HepG2 (cell line): ENCODE measurements around the gene F7. TPM values are rescaled to one million over a fixed set of nuclear protein-coding genes. Genes with fewer than 3 reads are reported as not detected.

Experiments
- ARHGAP35 ChIP-seq: sonication (generic); formaldehyde crosslinking; IDR thresholded peaks from 2 replicates; pipeline ENCODE4 v1.9.0; 2022; ENCODE audit warnings: mild to moderate bottlenecking, inconsistent platforms, moderate library complexity, missing genetic modification reagents, borderline replicate concordance
- NCOR1 ChIP-seq: fragments of 200-600 bp; sonication (generic); IDR thresholded peaks from 2 replicates; pipeline ENCODE4 v1.7.0; 2017; ENCODE audit warnings: antibody characterized with exemption, low read length, borderline replicate concordance
- ONECUT2 ChIP-seq: sonication (generic); formaldehyde crosslinking; IDR thresholded peaks from 2 replicates; pipeline ENCODE4 v1.4.0; 2020; ENCODE audit warnings: missing genetic modification reagents
- PCBP2 ChIP-seq: fragments of 200-400 bp; formaldehyde crosslinking; optimal IDR thresholded peaks from 2 replicates; pipeline ENCODE3; 2018; ENCODE audit warnings: low read length, low read depth; ENCODE audit not compliant: poor library complexity, severe bottlenecking
- PHF20 ChIP-seq: sonication (generic); formaldehyde crosslinking; IDR thresholded peaks from 2 replicates; pipeline ENCODE4 v1.5.0; 2020; ENCODE audit warnings: mild to moderate bottlenecking, missing genetic modification reagents
- PRDM15 ChIP-seq: sonication (generic); formaldehyde crosslinking; IDR thresholded peaks from 2 replicates; pipeline ENCODE4 v1.4.0; 2020; ENCODE audit warnings: missing genetic modification reagents
- SALL2 ChIP-seq: sonication (generic); formaldehyde crosslinking; IDR thresholded peaks from 2 replicates; pipeline ENCODE4 v1.8.1; 2023; ENCODE audit warnings: mild to moderate bottlenecking, missing genetic modification reagents, inconsistent platforms
- TOPORS ChIP-seq: sonication (generic); formaldehyde crosslinking; IDR thresholded peaks from 2 replicates; pipeline ENCODE4 v1.8.0; 2023; ENCODE audit warnings: mild to moderate bottlenecking, missing genetic modification reagents
- ZBTB7B ChIP-seq: sonication (generic); formaldehyde crosslinking; IDR thresholded peaks from 2 replicates; pipeline ENCODE4 v1.4.0; 2020; ENCODE audit warnings: missing genetic modification reagents
- ZBTB8A ChIP-seq: sonication (generic); formaldehyde crosslinking; IDR thresholded peaks from 2 replicates; pipeline ENCODE4 v1.4.0; 2020; ENCODE audit warnings: mild to moderate bottlenecking, low read depth, missing genetic modification reagents, borderline replicate concordance
- ZNF30 ChIP-seq: sonication (generic); formaldehyde crosslinking; IDR thresholded peaks from 2 replicates; pipeline ENCODE4 v1.5.0; 2020; ENCODE audit warnings: mild to moderate bottlenecking, missing genetic modification reagents
- ZNF557 ChIP-seq: sonication (generic); formaldehyde crosslinking; IDR thresholded peaks from 2 replicates; pipeline ENCODE4 v1.4.0; 2020; ENCODE audit warnings: missing genetic modification reagents
- ZNF614 ChIP-seq: IDR thresholded peaks from 2 replicates; pipeline ENCODE4 v1.6.1; 2018; ENCODE audit warnings: missing biosample characterization, missing genetic modification reagents, inconsistent platforms, borderline replicate concordance
- ZNF674 ChIP-seq: sonication (generic); formaldehyde crosslinking; IDR thresholded peaks from 2 replicates; pipeline ENCODE4 v1.5.0; 2020; ENCODE audit warnings: low read depth, mild to moderate bottlenecking, missing genetic modification reagents
- ZNF816 ChIP-seq: sonication (generic); formaldehyde crosslinking; IDR thresholded peaks from 2 replicates; pipeline ENCODE4 v1.8.0; 2022; ENCODE audit warnings: missing genetic modification reagents, mild to moderate bottlenecking, borderline replicate concordance
- ZSCAN25 ChIP-seq: sonication (generic); formaldehyde crosslinking; IDR thresholded peaks from 2 replicates; pipeline ENCODE4 v1.8.0; 2022; ENCODE audit warnings: mild to moderate bottlenecking, missing genetic modification reagents
- ZSCAN29 ChIP-seq: sonication (generic); formaldehyde crosslinking; conservative IDR thresholded peaks from 2 replicates; pipeline ENCODE4 v1.4.0; 2020; ENCODE audit warnings: mild to moderate bottlenecking, missing genetic modification reagents
- polyA plus RNA-seq, 8 experiments: library from polyadenylated mRNA; depleted of rRNA in 3 of 8; stranded (reverse) in 7 of 8; unstranded in 1 of 8; fragments of >200 nt; fragmentation: Illumina TruSeq in 4 of 8; extraction: Trizol in 4 of 8; gene quantifications; 2 replicates each; pipeline versions ENCODE4 v1.2.1 to v1.2.3, GENCODE V29; 2011 to 2016; ENCODE audit warnings: low read depth in 4 of 8, missing spikeins in 1 of 8, mixed read lengths in 1 of 8; ENCODE audit not compliant: insufficient read depth in 1 of 8
- total RNA-seq, 5 experiments: library from RNA; depleted of rRNA; stranded (reverse); fragments of >200 nt; fragmentation: Illumina TruSeq; extraction: Trizol; gene quantifications; 2 replicates each; pipeline ENCODE4 v1.2.3, GENCODE V29; 2016; ENCODE audit warnings: low read depth in 1 of 5
- TF ChIP-seq, protein P1 (sequence below): sonication (generic); formaldehyde crosslinking; IDR thresholded peaks from one replicate; pipeline ENCODE4 v1.5.1; 2020; ENCODE audit warnings: mild to moderate bottlenecking, missing genetic modification reagents; ENCODE audit errors: not compliant biosample characterization

The F7 gene
- total and polyA plus RNA-seq, 2 of the 13 experiments (the other 11 are each of a cell fraction or from before 2014, with no cell fraction given): 12.6 to 26.5 TPM

DNA sequence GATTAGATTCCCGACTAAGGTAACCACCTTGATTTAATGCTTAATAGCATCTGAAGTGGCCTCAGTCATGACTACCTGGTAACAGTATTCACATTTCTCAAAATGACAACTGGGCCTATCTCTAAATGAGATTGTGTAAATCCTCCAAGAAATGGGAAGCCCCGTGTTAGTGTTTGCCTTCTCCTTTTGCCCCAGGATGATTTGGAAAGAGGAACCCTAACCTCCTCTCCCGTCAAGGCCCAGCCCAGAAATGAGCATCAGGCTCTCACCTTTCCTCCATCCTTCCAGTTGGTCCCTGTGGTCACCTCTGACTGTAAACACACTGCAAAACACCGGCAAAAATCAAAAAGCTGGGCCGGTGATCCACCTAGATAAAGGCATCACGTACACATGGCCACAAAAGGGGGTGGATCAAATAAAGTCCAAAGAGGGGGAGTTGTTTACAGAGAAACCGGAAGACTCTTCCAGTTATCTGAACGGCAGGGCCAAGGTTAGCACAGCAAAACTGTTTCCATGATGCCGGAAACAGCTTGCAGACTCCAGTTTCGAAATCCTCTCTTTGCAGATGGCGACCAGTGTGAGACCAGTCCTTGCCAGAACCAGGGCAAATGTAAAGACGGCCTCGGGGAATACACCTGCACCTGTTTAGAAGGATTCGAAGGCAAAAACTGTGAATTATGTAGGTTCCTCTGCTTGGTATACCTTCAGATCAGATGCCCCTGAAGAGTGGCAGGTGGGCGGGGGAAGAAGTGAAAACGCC, 33.4 kb downstream of the F7 start (continued):
- no peak for TF ChIP-seq ZBTB8A
- TF ChIP-seq NCOR1: peak; percentile 83; the same call in 1 of the 2 replicates
- no peak for TF ChIP-seq SALL2 (CRISPR knock-in tag)
- TF ChIP-seq ARHGAP35 (CRISPR knock-in tag): no peak
- no peak for TF ChIP-seq PRDM15 (CRISPR knock-in tag)
- no peak; the same call in 1 of the 2 replicates for TF ChIP-seq ZSCAN25 (CRISPR knock-in tag)
- TF ChIP-seq ONECUT2 (CRISPR knock-in tag): no peak; the same call in 1 of the 2 replicates
- TF ChIP-seq TOPORS (CRISPR knock-in tag): no peak
- TF ChIP-seq ZNF816 (CRISPR knock-in tag): peak; percentile 97; the same call in 1 of the 2 replicates
- peak; percentile 52; the same call in 1 of the 2 replicates for TF ChIP-seq ZNF614 (CRISPR knock-in tag)
- TF ChIP-seq ZNF674 (CRISPR knock-in tag): no peak
- peak; percentile 91 for TF ChIP-seq ZBTB7B (CRISPR knock-in tag)
- TF ChIP-seq, protein P1, sequence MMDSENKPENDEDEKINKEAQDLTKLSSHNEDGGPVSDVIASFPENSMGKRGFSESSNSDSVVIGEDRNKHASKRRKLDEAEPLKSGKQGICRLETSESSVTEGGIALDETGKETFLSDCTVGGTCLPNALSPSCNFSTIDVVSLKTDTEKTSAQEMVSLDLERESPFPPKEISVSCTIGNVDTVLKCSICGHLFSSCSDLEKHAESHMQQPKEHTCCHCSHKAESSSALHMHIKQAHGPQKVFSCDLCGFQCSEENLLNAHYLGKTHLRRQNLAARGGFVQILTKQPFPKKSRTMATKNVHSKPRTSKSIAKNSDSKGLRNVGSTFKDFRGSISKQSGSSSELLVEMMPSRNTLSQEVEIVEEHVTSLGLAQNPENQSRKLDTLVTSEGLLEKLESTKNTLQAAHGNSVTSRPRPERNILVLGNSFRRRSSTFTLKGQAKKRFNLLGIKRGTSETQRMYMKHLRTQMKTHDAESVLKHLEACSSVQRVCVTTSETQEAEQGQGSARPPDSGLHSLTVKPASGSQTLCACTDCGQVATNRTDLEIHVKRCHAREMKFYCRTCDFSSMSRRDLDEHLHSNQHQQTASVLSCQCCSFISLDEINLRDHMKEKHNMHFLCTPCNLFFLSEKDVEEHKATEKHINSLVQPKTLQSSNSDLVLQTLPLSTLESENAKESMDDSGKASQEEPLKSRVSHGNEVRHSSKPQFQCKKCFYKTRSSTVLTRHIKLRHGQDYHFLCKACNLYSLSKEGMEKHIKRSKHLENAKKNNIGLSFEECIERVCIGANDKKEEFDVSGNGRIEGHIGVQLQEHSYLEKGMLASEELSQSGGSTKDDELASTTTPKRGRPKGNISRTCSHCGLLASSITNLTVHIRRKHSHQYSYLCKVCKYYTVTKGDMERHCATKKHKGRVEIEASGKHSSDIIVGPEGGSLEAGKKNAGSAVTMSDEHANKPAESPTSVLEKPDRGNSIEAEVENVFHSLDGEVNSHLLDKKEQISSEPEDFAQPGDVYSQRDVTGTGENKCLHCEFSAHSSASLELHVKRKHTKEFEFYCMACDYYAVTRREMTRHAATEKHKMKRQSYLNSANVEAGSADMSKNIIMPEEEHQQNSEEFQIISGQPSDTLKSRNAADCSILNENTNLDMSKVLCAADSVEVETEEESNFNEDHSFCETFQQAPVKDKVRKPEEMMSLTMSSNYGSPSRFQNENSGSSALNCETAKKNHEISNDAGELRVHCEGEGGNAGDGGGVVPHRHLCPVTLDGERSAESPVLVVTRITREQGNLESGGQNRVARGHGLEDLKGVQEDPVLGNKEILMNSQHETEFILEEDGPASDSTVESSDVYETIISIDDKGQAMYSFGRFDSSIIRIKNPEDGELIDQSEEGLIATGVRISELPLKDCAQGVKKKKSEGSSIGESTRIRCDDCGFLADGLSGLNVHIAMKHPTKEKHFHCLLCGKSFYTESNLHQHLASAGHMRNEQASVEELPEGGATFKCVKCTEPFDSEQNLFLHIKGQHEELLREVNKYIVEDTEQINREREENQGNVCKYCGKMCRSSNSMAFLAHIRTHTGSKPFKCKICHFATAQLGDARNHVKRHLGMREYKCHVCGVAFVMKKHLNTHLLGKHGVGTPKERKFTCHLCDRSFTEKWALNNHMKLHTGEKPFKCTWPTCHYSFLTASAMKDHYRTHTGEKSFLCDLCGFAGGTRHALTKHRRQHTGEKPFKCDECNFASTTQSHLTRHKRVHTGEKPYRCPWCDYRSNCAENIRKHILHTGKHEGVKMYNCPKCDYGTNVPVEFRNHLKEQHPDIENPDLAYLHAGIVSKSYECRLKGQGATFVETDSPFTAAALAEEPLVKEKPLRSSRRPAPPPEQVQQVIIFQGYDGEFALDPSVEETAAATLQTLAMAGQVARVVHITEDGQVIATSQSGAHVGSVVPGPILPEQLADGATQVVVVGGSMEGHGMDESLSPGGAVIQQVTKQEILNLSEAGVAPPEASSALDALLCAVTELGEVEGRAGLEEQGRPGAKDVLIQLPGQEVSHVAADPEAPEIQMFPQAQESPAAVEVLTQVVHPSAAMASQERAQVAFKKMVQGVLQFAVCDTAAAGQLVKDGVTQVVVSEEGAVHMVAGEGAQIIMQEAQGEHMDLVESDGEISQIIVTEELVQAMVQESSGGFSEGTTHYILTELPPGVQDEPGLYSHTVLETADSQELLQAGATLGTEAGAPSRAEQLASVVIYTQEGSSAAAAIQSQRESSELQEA (CRISPR knock-in tag): peak; percentile 41
- peak; percentile 94; the same call in 1 of the 2 replicates for TF ChIP-seq ZNF557
- peak; percentile 92 for TF ChIP-seq ZSCAN29 (CRISPR knock-in tag)
- no peak for TF ChIP-seq PHF20 (CRISPR knock-in tag)
- no peak for TF ChIP-seq PCBP2
- no peak for TF ChIP-seq ZNF30 (CRISPR knock-in tag)
